NCI-H2196 (cell line): ENCODE measurements around the gene LSG1.

ENCODE experiments used
- DNase-seq: peaks from one replicate; lab custom pipeline; 2025; ENCODE audit not compliant: unreplicated experiment; lab: John Stamatoyannopoulos, UW

The LSG1 gene

DNA sequence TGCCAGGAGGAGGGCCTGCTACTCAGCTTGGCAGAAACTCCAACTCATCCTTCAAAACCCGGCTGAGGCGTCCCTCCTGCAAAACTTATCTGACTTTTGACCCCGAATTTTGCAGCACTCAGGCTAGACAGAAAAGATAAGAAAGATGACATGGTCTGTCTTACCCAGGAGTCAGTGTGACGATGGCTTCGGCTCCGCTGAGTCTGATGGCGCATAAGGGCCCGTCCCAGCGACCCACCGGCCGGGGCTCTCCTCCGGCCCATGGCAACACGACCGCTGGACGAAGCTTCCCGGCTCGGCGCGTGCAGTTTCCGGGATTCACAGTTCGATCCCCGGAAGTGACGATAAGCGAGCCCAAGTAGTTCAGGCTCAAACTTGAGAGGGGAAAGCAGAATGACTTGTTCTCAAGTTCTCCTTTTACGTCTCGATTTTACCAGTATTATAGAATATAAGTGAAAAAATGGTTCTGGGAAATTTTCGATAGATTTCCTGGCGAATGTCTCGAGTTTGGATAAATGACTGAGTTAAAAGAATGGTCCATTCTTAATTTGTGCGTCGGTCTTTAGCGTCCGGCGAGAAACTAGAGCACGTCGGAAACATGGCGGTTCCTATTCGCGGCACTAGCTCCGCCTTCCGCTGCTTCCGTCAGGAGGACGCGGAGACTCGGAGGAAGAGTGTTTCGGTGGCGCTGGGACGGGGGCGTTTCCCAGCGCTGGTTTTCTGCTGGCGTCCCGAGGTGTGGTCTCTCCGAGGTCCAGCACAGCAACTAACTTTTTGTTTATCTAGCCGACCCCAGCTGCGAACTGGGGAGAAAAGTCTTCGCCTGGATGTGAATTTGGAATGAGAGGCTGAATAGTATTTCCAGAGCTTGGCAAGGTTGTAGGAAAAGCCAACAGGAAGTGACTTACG lies at the start of gene LSG1:
Gene LSG1, minus strand, starts transcription at position 292 of the 909 bp plus-strand sequence. Its CDS starts 29 bp downstream, at position 263.
- DNase-seq: peak; percentile 100

GRCh38 chr3:194720048-194720447 lies 48.1 kb upstream of the LSG1 start:
- no peak for DNase-seq

DNA sequence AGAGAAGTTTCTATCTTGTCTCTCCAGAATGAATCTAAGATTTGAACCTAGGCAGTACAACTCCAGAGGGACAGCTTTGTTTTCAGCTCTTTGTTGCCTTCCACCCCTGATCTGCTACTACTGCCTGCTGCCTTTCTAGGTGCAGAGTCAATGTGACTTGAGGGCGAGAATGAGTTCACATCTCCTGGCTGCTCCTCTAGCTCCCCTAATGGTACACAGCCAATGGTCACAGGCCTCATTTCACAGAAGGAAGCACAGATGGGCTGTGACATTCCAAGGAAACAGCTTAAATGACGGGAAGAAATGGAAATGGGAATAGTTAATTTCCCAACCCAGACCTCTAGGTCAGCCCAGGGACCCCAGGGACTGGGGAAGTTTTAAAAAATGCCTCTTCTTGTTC lies 46.1 kb upstream of the LSG1 start:
- no peak for DNase-seq

- DNase-seq: no peak
Measured at GRCh38 chr3:194715022-194715800, 43.2 kb upstream of the LSG1 start.

GRCh38 chr3:194714564-194714963 lies 42.6 kb upstream of the LSG1 start:
- DNase-seq: no peak

GRCh38 chr3:194714137-194714455 lies 42.1 kb upstream of the LSG1 start:
- no peak for DNase-seq

GRCh38 chr3:194713299-194714136 lies 41.5 kb upstream of the LSG1 start:
- DNase-seq: no peak

DNA sequence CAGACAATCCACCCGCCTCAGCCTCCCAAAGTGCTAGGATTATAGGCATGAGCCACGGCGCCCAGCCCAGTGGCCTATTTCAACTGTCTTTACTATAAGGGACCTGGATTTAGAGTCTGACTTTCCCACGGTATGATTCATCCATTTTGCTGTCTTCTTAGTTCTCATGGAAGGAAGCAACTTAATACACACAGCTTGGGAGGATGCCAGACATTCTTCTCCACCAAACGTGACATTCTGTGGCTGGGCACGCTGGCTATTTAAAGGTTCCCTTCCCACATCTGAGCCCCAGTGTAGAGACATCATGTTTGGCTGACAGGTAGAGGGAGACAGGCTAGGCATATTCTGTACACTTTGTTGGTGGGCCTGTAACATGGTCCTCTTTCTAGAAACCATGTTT lies 39.9 kb upstream of the LSG1 start:
- DNase-seq: no peak

GRCh38 chr3:194711286-194711685 lies 39.3 kb upstream of the LSG1 start:
- no peak for DNase-seq

DNA sequence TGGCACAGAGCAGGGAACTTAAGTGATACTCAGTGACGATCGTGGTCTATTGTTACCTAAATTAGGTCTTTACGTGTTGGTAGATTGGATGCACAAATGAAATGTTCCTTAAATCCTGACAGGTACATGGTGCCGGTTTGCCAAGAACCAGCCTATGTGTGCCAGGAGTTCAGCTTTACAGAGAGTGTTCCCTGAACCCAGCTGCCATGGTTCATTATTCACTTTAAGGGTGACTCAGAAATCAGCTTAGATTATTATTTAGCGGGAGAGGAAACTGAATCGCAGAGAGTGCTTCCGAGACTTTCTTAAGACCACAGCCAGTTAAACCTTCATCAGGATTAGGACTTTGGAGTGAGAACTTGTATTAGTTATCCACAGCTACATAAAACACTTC lies 35.2 kb upstream of the LSG1 start:
- DNase-seq: no peak

GRCh38 chr3:194705761-194706160 lies 33.8 kb upstream of the LSG1 start:
- no peak for DNase-seq

DNA sequence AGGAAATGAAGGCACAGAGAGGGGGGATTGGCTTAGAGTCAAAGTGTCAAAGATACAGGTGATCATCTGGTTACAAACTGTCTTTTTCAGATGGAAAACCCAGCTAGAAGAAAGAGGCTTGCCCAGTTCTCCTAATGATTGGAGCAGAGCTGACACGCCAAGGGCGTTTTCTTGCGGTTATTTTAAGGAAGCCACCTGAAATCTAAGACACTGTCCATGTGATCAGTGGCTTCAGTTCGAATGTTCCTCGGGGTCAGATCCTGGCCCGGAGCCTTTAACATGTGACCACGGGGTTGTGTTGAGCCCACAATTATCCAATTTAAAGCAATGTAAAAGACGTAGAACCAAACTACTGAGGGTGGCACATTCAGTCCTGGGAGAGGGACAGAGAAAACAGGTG lies 33.2 kb upstream of the LSG1 start:
- no peak for DNase-seq

- no peak for DNase-seq
Measured at GRCh38 chr3:194702545-194702944, 30.6 kb upstream of the LSG1 start.

DNA sequence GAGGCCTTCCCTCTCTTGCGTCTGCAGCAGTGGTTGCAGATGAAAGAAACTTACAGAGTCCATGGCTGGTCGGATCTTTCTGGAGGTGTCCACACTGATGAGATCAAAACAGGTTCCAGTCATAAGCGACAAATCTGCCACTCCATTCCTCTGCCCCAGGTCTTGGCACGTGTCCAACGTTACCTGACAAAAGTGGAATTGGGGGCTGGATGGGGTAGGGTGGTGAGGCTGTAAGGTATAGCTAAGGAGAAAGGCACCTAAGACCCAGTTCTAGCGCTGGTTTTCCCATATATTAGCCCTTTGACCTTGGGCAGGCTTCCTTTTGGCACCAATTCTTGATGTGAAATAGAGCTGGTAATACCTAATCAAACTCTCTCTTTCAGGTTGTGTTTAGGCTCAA lies 24.7 kb upstream of the LSG1 start:
- DNase-seq: no peak

- DNase-seq: no peak
Measured at GRCh38 chr3:194691481-194692283, 19.7 kb upstream of the LSG1 start.

DNA sequence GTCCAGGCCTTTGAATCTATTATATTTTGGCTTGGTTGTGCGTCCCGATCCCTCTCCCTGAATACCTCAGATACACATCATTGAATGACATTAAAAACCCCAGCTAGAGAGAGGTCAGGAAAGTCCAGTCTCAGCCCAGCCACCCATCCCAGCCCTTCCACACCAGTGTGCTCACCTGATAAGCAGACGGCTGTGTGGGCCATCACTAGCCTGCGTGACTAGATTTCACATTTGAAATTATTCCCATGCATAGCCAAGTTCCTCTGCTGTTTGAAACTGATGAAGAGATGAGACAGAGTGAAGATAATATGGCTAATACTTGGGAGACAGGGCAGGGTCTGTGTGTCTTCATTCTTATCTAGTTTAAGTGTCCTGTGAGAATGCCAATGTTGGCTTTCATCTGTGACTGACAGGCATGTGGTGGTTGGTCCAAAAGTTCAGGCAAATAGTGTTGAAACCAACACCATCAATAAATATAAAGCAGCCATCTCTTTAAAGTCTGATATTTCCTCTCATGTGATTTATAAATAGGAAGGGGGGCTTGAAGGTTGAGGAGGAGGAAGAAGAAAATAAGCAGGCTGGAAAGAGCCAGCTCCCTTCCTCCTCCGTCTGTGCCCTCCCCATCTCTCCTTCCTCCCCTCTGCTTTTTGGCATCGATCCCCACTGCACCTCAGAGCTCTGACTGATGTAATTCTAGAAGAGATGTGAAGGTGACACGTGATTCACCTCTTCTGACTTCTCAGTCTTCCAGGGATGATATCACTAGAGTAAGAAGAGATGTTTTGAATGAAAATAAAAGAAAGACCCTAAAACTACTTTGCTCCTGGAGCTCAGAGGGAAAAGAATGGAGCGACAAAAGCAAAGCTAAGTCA lies 18.7 kb upstream of the LSG1 start:
- peak; percentile 90 for DNase-seq

- DNase-seq: no peak
Measured at GRCh38 chr3:194689493-194689944, 17.5 kb upstream of the LSG1 start.

GRCh38 chr3:194688946-194689345 lies 17.0 kb upstream of the LSG1 start:
- DNase-seq: no peak

GRCh38 chr3:194688200-194688740 lies 16.3 kb upstream of the LSG1 start:
- DNase-seq: no peak
